Ovary (tissue), 3 donors: Measurements from ENCODE around the gene PRSS3.

Experiments used
- CTCF ChIP-seq, 3 donors: fragments of 450-650 bp in 2 of 3; fragments of 200-600 bp in 1 of 3; IDR thresholded peaks; one replicate each; pipeline versions ENCODE4 v1.5.1 to v1.8.0; 2016 to 2022; ENCODE audit warnings: antibody characterized with exemption in 3 of 3, mild to moderate bottlenecking in 1 of 3
- EP300 ChIP-seq: sonication (generic); formaldehyde crosslinking; IDR thresholded peaks from one replicate; pipeline ENCODE4 v1.6.1; 2017; ENCODE audit warnings: antibody characterized with exemption
- POLR2A ChIP-seq: fragments of 450-650 bp; IDR thresholded peaks from one replicate; pipeline ENCODE4 v1.6.1; 2017; ENCODE audit warnings: antibody characterized with exemption, mild to moderate bottlenecking, moderate library complexity
- donor health status: DM: no; HTN: no; CAD: no.

- TF ChIP-seq POLR2A, result no peak
- no peak for TF ChIP-seq CTCF (IDR thresholded peaks at IDR 0.05)
- no peak for TF ChIP-seq EP300
Measured at GRCh38 chr9:33818167-33818846, 22.9 kb downstream of the PRSS3 start.
